Adrenal gland (tissue), 12 donors: ENCODE measurements around the gene LRCH1. TPM values are rescaled to one million over a fixed set of nuclear protein-coding genes. Genes with fewer than 3 reads are reported as not detected.

Experiments used
- DNase-seq, 7 donors: peaks; one replicate each; pipeline ENCODE4 v3.0.0-alpha.2; 2019 to 2020
- H3K27ac ChIP-seq, 5 donors: fragments of 200-600 bp; sonication (generic) in 4 of 5; 1 replicate in 3 of 5; 2 replicates in 2 of 5; pipeline versions ENCODE4 v1.5.1 to v1.8.0; 2016 to 2020; ENCODE audit warnings: mild to moderate bottlenecking in 1 of 5
- H3K27me3 ChIP-seq: fragments of 200-600 bp; 2 replicates; pipeline ENCODE4 v1.8.0; 2021
- H3K36me3 ChIP-seq, 2 donors: fragments of 200-600 bp; replicated peaks in 1 of 2; 1 replicate in 1 of 2; 2 replicates in 1 of 2; pipeline versions ENCODE4 v1.5.1 to v1.8.0; 2018 to 2022
- H3K4me1 ChIP-seq, 2 donors: fragments of 200-600 bp; replicated peaks in 1 of 2; 1 replicate in 1 of 2; 2 replicates in 1 of 2; pipeline versions ENCODE4 v1.5.1 to v1.8.0; 2018 to 2021
- H3K4me3 ChIP-seq, 4 donors: fragments of 200-600 bp; sonication (generic) in 3 of 4; one replicate each; pipeline ENCODE4 v1.5.1; 2016 to 2018
- H3K9me3 ChIP-seq, 3 donors: fragments of 200-600 bp; sonication (generic) in 1 of 3; replicated peaks in 1 of 3; 1 replicate in 2 of 3; 2 replicates in 1 of 3; pipeline versions ENCODE4 v1.5.1 to v1.8.0; 2016 to 2021
- POLR2A ChIP-seq, 2 donors: fragments of 450-650 bp; IDR thresholded peaks; one replicate each; pipeline ENCODE4 v1.6.1; 2017; ENCODE audit warnings: antibody characterized with exemption in 2 of 2, mild to moderate bottlenecking in 2 of 2, moderate library complexity in 1 of 2
- WGBS, 4 donors: extraction: QIAGEN DNeasy Blood & Tissue Kit in 2 of 4; methylation state at CpG; one replicate each; pipeline versions ENCODE4 v1.1.5 to v1.1.7; 2013 to 2017; 5-methylcytosine and 5-hydroxymethylcytosine counted together
- intact Hi-C, 2 donors: fragments of 100-400 bp; cut with DNase I; formaldehyde crosslinking; loops; one replicate each; pipeline versions ENCODE4 v1.14.1 to v1.15.0; 2022 to 2023
- polyA plus RNA-seq, 3 donors: library from polyadenylated mRNA; stranded (reverse); fragments of 200-250 nt in 2 of 3; fragments of 350-450 nt in 1 of 3; fragmentation: Illumina TruSeq in 1 of 3; extraction: RNeasy Lipid Tissue Mini Kit (QIAGEN cat#74804) in 1 of 3; gene quantifications; one replicate each; pipeline ENCODE4 v1.2.3, GENCODE V29; 2013 to 2014
- total RNA-seq, 9 donors: library from RNA; depleted of rRNA in 4 of 9; stranded (reverse); fragments of >200 nt in 4 of 9; fragments of 120-200 nt in 1 of 9; fragmentation: NEBNext Ultra II Directional in 1 of 9; extraction: Animal tissue kit (Norgen Biotek cat#: 25700) in 1 of 9; gene quantifications; one replicate each; pipeline versions ENCODE4 v1.1.0 to v1.2.4, GENCODE V29; 2013 to 2023
- TF ChIP-seq, protein P1 (sequence below), 6 experiments: fragments of 450-650 bp in 4 of 6; fragments of 200-600 bp in 2 of 6; sonication (generic) in 1 of 6; IDR thresholded peaks; 1 replicate in 5 of 6; 2 replicates in 1 of 6; pipeline versions ENCODE4 v1.5.1 to v1.8.0; 2016 to 2021; ENCODE audit warnings: antibody characterized with exemption in 6 of 6, mild to moderate bottlenecking in 2 of 6, moderate library complexity in 1 of 6
- donor health status: healthy with polysubstance abuse.
- donor health status: Bipolar disorder and iron deficiency.
- donor health status: DM: yes; HTN: yes; CAD: no.
- donor health status: DM: no; HTN: no; CAD: no.
- donor health status: DM: no; HTN: no; CAD: no.
- donor health status: DM: yes; HTN: yes; CAD: no.

LRCH1 gene
- total and polyA plus RNA-seq, 12 donors, result 2.8 to 13.6 (median 8.4) TPM

DNA sequence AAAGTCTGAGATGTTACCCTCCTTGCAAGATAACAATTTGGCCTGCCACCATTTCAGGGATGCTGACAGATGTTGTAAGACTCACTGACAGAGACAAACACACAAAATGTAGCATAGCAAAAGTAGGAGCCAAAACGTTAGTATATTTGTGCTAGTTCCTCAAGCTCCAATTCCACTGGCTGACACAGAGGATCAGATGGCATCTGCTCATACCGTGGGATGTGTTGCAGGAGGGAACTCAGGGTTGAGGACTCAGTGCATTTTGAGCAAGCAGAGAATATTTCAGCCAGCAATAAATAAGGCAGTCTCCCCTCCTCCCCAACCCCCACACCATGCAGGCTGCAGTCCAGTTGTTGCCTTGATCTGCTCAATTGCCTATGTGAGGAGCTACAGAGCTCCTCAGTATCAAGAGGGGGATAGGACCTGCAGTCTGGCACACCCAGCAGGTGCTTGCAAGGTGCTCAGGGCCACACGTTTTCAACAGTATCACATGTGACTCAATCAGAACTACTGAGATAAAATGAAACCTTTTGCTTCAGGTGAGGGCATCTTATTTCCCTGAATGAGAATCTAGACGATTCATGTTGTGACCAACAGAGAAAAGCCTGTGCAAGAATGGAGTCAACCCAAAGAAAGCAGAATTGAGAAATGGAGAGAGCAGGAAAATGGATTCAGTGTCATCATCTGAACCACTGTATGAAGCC is 23.6 kb upstream of the LRCH1 start:
- H3K4me1 ChIP-seq, result no peaks in the 10 kb centered on the region
- no peaks in the 10 kb centered on the region for H3K36me3 ChIP-seq
- DNase-seq, result no peak
- no peaks in the 10 kb centered on the region for H3K27me3 ChIP-seq
- WGBS, 4 donors, result 49 to 72% (median 61%) methylated on average over 4 of the region's 4 CpGs
- H3K9me3 ChIP-seq, result no peaks in the 10 kb centered on the region
- no peak overlapping the region for H3K4me3 ChIP-seq
- H3K27ac ChIP-seq, result no peak overlapping the region
- TF ChIP-seq, protein P1, sequence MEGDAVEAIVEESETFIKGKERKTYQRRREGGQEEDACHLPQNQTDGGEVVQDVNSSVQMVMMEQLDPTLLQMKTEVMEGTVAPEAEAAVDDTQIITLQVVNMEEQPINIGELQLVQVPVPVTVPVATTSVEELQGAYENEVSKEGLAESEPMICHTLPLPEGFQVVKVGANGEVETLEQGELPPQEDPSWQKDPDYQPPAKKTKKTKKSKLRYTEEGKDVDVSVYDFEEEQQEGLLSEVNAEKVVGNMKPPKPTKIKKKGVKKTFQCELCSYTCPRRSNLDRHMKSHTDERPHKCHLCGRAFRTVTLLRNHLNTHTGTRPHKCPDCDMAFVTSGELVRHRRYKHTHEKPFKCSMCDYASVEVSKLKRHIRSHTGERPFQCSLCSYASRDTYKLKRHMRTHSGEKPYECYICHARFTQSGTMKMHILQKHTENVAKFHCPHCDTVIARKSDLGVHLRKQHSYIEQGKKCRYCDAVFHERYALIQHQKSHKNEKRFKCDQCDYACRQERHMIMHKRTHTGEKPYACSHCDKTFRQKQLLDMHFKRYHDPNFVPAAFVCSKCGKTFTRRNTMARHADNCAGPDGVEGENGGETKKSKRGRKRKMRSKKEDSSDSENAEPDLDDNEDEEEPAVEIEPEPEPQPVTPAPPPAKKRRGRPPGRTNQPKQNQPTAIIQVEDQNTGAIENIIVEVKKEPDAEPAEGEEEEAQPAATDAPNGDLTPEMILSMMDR (IDR thresholded peaks at IDR 0.05), result no peak
- TF ChIP-seq POLR2A (IDR thresholded peaks at IDR 0.05), result no peak
- intact Hi-C loops, result no loop called here

DNA sequence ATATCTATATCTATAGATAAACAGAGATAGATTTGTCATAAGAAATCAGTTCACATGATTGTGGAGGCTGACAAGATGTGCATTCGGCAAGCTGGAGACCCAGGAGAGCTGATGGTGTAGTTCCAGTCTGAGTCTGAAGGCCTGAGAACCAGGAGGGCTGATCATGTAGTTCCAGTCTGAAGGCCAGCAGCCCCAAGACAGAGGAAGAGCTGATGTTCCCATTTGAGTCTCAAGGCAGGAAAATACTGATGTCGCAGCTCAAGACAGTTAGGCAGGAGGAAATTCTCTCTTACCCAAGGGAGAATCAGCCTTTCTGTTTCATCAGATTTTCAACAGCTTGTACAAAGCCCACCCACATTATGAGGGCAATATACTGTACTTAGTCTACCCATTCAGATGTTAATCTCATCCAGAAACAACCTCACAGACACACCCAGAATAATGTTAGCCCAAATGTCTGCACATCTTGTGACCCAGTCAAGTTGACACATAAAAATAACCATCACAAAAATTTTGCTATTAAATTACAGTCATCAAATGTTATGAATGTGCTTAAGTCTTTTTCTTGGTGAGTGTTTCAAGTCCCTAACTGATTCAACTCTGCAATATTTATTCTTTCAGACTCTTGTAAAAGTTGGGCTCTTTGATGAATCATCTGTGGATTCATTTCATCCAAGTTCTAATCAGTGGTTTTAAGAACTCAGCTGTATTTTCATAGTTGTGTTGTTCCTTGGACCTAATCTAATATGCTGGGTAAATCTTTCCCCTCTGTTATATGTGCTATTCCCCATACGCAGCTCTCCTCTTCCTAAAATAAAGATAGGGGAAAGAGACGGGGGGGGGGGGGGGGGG is 22.7 kb upstream of the LRCH1 start:
- H3K27ac ChIP-seq, result no peak overlapping the region
- no peak overlapping the region for H3K4me3 ChIP-seq
- intact Hi-C loops, result no loop called here
- DNase-seq, result no peak
- no peaks in the 10 kb centered on the region for H3K4me1 ChIP-seq
- 43 to 83% (median 67%) methylated on average over 3 to 4 of the region's 4 CpGs for WGBS, 4 donors
- no peaks in the 10 kb centered on the region for H3K9me3 ChIP-seq
- no peaks in the 10 kb centered on the region for H3K27me3 ChIP-seq
- TF ChIP-seq POLR2A (IDR thresholded peaks at IDR 0.05), result no peak
- TF ChIP-seq, protein P1 (IDR thresholded peaks at IDR 0.05), result no peak
- no peaks in the 10 kb centered on the region for H3K36me3 ChIP-seq

DNA sequence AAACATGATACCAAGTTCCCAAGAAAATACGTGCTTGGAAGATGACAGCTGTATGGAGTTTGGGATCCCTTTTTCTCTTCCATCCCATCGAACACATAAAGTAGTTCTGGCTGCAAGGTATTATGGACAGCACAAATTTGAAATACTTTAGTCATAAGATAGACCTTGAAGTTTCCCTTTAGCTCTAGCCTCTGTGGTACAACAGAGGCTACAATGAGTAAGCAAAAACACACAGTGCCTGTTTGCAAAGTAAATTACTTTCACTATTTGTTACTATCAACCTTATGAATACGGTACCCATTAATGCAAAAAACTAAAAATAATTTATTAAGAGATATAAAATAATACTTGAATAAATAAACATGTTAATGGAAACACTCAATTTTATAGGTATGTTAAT is 21.0 kb upstream of the LRCH1 start:
- WGBS, 4 donors, result 66 to 83% (median 78%) methylated on average over 3 of the region's 3 CpGs
- Histone ChIP-seq H3K36me3 (no peaks in the 10 kb centered on the region), H3K27me3 (no peaks in the 10 kb centered on the region), H3K4me1 (no peaks in the 10 kb centered on the region), H3K9me3 (no peaks in the 10 kb centered on the region), H3K27ac (no peak overlapping the region), H3K4me3 (no peak overlapping the region)
- TF ChIP-seq, protein P1 (IDR thresholded peaks at IDR 0.05), result no peak
- TF ChIP-seq POLR2A (IDR thresholded peaks at IDR 0.05), result no peak
- no peak for DNase-seq
- intact Hi-C loops, result no loop called here

DNA sequence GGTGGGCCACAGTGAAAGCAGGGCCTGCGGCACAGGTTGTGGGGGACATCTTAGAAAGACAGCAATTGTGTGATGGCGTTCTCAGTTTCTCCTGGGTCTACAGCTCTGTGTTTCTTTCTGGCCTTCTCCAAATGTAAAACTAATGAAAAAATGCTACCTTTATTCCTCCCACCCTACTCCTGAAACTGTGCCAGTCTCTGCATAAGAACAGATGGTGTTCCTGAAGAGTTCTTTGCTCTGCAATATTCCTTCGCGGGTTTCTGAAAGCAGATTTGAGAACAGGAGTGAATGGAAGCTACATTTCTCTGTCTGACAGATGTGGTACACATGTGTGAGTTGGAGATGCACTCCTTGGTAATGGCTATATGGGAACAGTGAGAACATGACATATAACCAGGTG is 18.0 kb upstream of the LRCH1 start:
- no peaks in the 10 kb centered on the region for H3K27me3 ChIP-seq
- H3K27ac ChIP-seq, result no peak overlapping the region
- 93 to 98% (median 98%) methylated on average over 4 of the region's 4 CpGs for WGBS, 4 donors
- intact Hi-C loops, result no loop called here
- DNase-seq, result no peak
- H3K9me3 ChIP-seq, result no peaks in the 10 kb centered on the region
- no peaks in the 10 kb centered on the region for H3K36me3 ChIP-seq
- TF ChIP-seq, protein P1 (IDR thresholded peaks at IDR 0.05), result no peak
- no peak for TF ChIP-seq POLR2A (IDR thresholded peaks at IDR 0.05)
- no peak overlapping the region for H3K4me3 ChIP-seq
- no peaks in the 10 kb centered on the region for H3K4me1 ChIP-seq
